ENCODE data around the gene ATOH8. TPM values are rescaled to one million over a fixed set of nuclear protein-coding genes. Genes with fewer than 3 reads are reported as not detected.
A peak's percentile ranks its signal among the peaks of the same experiment; 100 is the strongest.

ATOH8 gene
- total RNA-seq, 1 experiment from 2014 or later = 0.20 TPM

DNA sequence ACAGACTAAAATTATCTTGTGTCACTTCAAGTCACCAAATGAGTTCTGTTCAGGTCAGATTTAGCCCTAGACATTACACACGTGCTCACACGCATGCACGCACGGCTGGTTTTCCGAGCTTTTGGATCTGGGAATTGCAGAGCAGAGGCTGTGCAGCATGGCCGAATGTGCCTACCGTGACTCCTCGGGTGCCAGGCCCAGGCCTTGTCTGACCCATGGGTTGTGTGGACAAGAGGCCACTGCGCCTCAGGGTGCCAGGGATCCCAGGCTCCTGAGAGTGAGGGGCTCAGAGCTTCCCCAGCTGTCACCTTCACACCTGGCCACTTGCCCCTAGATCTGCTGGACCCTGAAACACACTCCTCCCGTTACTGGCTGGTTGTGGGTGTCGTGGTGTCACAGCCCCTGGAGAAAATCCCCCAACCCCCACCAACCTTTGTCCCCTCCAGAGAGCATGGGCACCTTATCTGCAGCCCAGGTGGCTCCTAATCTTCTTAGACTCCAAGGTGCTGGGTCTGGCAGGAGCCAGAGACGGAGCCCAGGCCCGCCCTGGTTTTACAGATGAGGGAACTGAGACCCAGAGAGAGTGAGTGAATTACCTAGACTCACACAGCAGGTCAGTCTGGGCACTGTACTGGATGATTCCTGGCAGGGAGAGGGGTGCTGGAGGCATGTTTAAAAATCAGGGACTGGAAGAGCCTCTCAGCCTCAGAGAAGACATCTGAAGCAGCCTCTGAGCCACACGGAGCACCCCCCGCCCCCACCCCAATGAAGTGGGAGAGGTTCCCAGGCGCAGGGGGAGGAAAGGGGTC is 56.8 kb downstream of the ATOH8 start:
- H3K4me3 Mint-ChIP-seq = peak overlapping the region in 1 of 2 experiments; percentile 44; a peak in 1 of 5 replicates
- Histone ChIP-seq H3K27ac (ENCODE audit: insufficient read length, low read depth, low read length) (no peak overlapping the region), H2AFZ (ENCODE audit: low read length) (no peak overlapping the region), H3K23me2 (ENCODE audit: insufficient read length, low read depth, low read length, poor library complexity, severe bottlenecking) (no peaks in the 10 kb centered on the region), H2BK5ac (ENCODE audit: insufficient read length, low read length) (no peak overlapping the region), H3K79me2 (ENCODE audit: insufficient read depth, low read length) (no peaks in the 10 kb centered on the region), H3K79me1 (ENCODE audit: insufficient read depth, low read depth, low read length, poor library complexity, severe bottlenecking) (no peaks in the 10 kb centered on the region), H2BK12ac (ENCODE audit: insufficient read length, low read depth, low read length) (no peak overlapping the region), H4K91ac (ENCODE audit: insufficient read length, low read depth, low read length) (no peak overlapping the region), H3T11ph (ENCODE audit: low read length) (no peak overlapping the region), H2BK120ac (ENCODE audit: low read depth, low read length, poor library complexity, severe bottlenecking) (no peak overlapping the region), H3K9ac (ENCODE audit: extremely low read depth, insufficient read length, low read length) (no peak overlapping the region), H2AK5ac (ENCODE audit: insufficient read length, low read length) (no peak overlapping the region), H4K5ac (ENCODE audit: insufficient read length, low read depth, low read length) (no peak overlapping the region), H2BK20ac (ENCODE audit: low read depth, low read length, poor library complexity, severe bottlenecking) (no peak overlapping the region), H2BK15ac (ENCODE audit: low read depth, low read length) (no peak overlapping the region), H3K4me1 (ENCODE audit: insufficient read depth, low read length) (no peaks in the 10 kb centered on the region; the same call in 1 of the 2 replicates), H3K14ac (ENCODE audit: insufficient read depth, low read length) (no peak overlapping the region), H3K4me2 (ENCODE audit: insufficient read depth, insufficient read length, low read length) (no peak overlapping the region), H3K4ac (ENCODE audit: low read depth, low read length) (no peak overlapping the region), H4K20me1 (ENCODE audit: control insufficient read depth, insufficient read depth, insufficient read length) (peaks cover 2% of the 10 kb centered on the region), H3K9me3 (ENCODE audit: control insufficient read depth, low read depth, low read length) (no peaks in the 10 kb centered on the region), H3K23ac (ENCODE audit: insufficient read length, low read depth, low read length) (no peak overlapping the region), H3K27me3 (ENCODE audit: insufficient read depth, low read length) (no peaks in the 10 kb centered on the region), H4K8ac (replicated peaks; ENCODE audit: insufficient read length, low read depth, low read length) (no peak overlapping the region), H3K18ac (ENCODE audit: insufficient read length, low read depth, low read length) (no peak overlapping the region), H3K56ac (ENCODE audit: insufficient read length, low read depth, low read length) (no peak overlapping the region)
- H3K27ac Mint-ChIP-seq = no peak overlapping the region; a peak in 1 of 7 replicates
- no peaks in the 10 kb centered on the region for H3K36me3 Mint-ChIP-seq (ENCODE audit: insufficient read depth in 1 of 3, low read depth in 3 of 3)
- TF ChIP-seq, protein P1, sequence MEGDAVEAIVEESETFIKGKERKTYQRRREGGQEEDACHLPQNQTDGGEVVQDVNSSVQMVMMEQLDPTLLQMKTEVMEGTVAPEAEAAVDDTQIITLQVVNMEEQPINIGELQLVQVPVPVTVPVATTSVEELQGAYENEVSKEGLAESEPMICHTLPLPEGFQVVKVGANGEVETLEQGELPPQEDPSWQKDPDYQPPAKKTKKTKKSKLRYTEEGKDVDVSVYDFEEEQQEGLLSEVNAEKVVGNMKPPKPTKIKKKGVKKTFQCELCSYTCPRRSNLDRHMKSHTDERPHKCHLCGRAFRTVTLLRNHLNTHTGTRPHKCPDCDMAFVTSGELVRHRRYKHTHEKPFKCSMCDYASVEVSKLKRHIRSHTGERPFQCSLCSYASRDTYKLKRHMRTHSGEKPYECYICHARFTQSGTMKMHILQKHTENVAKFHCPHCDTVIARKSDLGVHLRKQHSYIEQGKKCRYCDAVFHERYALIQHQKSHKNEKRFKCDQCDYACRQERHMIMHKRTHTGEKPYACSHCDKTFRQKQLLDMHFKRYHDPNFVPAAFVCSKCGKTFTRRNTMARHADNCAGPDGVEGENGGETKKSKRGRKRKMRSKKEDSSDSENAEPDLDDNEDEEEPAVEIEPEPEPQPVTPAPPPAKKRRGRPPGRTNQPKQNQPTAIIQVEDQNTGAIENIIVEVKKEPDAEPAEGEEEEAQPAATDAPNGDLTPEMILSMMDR (conservative IDR thresholded peaks at IDR 0.05) = no peak
- H3K4me1 Mint-ChIP-seq = peaks cover 0 to 9% of the 10 kb centered on the region in 2 experiments; a peak in 3 of 4 replicates
- no CpG with 5 or more reads among the region's 16 CpGs for WGBS (ENCODE audit: extremely low coverage, insufficient read length, low lambda C conversion rate)
- H3K9me3 Mint-ChIP-seq = no peaks in the 10 kb centered on the region; a peak in 1 of 5 replicates
- H3K27me3 Mint-ChIP-seq (ENCODE audit: low read depth) = peaks cover 16% of the 10 kb centered on the region
- DNase-seq = no peak
